GM12873 (cell line): ENCODE data around the gene ARRDC1.

Source experiments
- CTCF ChIP-seq: IDR thresholded peaks from 2 replicates; pipeline ENCODE4 v1.5.1; 2012; ENCODE audit warnings: low read depth, mild to moderate bottlenecking, moderate library complexity, low read length, control low read depth; ENCODE audit not compliant: insufficient read depth; ENCODE audit errors: missing control alignments

The ARRDC1 gene

DNA sequence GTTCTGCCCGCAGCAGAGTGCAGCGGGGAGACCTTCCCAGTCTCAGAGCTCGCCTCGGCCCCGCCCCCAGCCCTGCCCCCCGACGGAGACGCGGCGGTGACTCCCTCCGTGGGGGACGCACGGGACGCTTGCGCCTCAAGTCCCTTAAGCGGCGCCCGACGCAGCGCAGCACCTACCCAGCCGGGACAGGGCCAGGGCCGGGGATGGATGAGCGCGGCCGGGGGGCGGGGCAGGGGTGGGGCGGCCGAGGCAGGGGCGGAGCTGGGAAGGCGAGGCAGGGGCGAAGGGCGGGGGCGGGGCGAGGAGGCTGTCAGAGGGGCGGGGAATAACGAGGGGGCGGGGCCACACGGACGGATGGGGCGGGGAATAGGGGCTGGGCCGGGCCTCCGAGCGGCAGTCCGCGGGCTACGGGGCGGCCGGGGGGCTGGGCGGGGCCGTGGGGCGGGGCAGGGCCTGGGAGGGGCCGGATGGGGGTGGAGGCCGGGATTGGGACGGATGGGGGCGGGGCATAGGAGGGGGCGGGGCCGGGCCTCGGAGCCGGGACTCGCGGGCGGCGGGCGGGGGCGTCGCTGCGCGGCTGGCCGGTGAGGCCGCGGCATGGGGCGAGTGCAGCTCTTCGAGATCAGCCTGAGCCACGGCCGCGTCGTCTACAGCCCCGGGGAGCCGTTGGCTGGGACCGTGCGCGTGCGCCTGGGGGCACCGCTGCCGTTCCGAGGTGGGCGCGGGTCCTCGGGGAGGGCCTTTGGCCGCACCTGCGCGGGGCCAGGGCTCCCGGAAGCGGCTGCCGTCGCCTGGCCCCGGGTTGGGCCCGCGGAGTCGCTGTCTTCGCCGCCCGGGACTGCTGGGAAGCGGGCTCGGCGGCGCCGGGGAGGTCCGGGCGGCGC is at the start of gene ARRDC1:
ARRDC1 (plus strand) TSS at position 566 of the 884 bp plus-strand sequence; CDS start at position 598, 32 bp downstream.
- no peak for TF ChIP-seq CTCF

- no peak for TF ChIP-seq CTCF
Observed at GRCh38 chr9:137556069-137556838, 49.2 kb upstream of the ARRDC1 start.

GRCh38 chr9:137558127-137558526 is 47.4 kb upstream of the ARRDC1 start:
- TF ChIP-seq CTCF: no peak

GRCh38 chr9:137564134-137564533 is 41.4 kb upstream of the ARRDC1 start:
- TF ChIP-seq CTCF: no peak

- TF ChIP-seq CTCF: no peak
Observed at GRCh38 chr9:137564817-137565411, 40.6 kb upstream of the ARRDC1 start.

DNA sequence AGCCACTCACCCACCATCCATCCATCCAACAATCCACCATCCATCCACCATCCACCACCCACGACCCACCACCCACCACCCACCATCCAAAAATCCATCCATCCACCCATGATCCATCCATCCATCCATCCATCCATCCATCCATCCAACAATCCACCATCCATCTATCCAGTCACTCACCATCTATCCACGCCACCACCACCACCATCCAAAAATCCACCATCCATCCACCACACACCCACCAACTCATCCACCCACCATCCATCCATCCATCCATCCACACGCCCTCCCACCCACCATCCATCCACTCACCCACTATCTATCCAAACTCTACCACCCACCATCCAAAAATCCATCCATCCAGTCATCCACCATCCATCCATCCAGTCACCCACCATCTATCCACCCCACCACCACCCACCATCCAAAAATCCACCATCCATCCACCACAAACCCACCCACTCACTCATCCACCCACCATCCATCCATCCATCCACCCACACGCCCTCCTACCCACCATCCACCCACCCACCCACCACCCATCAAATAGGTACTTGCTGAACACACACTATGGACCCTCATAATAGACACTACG is 35.8 kb upstream of the ARRDC1 start:
- no peak for TF ChIP-seq CTCF

DNA sequence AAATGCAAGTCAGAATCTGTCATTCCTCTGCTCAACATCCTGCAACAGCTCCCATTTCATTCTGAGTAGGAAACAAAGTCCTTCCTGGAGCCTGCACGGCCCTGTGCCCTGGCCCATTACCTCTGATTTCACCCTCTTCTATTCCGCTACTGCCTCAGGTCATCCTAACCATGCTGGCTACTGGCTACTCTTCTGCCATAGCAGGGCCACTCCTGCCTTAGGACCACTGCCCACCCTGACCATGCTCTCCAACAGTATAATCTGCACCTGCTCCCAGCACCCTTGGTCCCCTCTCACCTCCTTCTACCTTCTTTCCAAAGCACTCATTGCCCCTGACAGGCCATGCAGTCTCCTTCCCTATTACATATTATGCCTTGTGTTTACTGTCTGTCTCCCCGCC is 34.9 kb upstream of the ARRDC1 start:
- no peak for TF ChIP-seq CTCF
